ENCODE data around the gene CFDP1. TPM values are rescaled to one million over a fixed set of nuclear protein-coding genes. Genes with fewer than 3 reads are reported as not detected.

CFDP1 gene
- total RNA-seq, 1 donor from 2014 or later = 65.6 TPM

DNA sequence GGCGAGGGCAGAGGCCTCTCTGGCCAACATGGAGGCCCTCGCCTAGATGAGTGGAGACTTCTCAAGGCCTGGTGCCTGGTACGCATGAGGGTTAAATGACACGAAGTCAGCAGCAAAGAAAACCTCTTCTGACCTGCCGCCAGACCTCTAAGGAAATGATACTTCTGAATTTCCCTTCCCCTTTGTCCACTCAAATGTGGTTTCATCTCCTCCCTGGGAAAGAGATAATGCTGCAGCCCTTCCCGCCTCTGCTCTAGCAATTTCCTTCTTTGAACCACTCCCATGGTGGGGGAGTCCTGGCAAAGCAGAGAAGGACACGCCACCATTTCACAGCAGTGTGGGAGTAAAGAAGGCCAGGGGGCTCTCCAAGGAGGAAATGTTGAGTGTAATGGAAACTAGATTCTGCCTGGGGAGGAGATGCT lies 116.2 kb downstream of the CFDP1 start:
- DNase-seq (ENCODE audit: extremely low spot score, unreplicated experiment) = no peak
- no peaks in the 10 kb centered on the region for H3K9me3 Mint-ChIP-seq (ENCODE audit: unreplicated experiment)
- no peak overlapping the region for H3K4me3 Mint-ChIP-seq (ENCODE audit: unreplicated experiment)
- H3K27ac Mint-ChIP-seq (ENCODE audit: unreplicated experiment) = peak overlapping the region; percentile 77
- peaks cover 40% of the 10 kb centered on the region for H3K4me1 Mint-ChIP-seq (ENCODE audit: unreplicated experiment)
- TF ChIP-seq CTCF (IDR thresholded peaks at IDR 0.05) = no peak
- H3K36me3 Mint-ChIP-seq (ENCODE audit: unreplicated experiment) = peaks cover 11% of the 10 kb centered on the region
- H3K27me3 Mint-ChIP-seq (ENCODE audit: unreplicated experiment) = no peaks in the 10 kb centered on the region

GRCh38 chr16:75315539-75316306 lies 117.6 kb downstream of the CFDP1 start:
- Mint-ChIP-seq H3K27ac (ENCODE audit: unreplicated experiment) (no peak overlapping the region), H3K27me3 (ENCODE audit: unreplicated experiment) (no peaks in the 10 kb centered on the region), H3K9me3 (ENCODE audit: unreplicated experiment) (no peaks in the 10 kb centered on the region), H3K36me3 (ENCODE audit: unreplicated experiment) (peaks cover 11% of the 10 kb centered on the region), H3K4me3 (ENCODE audit: unreplicated experiment) (no peak overlapping the region), H3K4me1 (ENCODE audit: unreplicated experiment) (peaks cover 27% of the 10 kb centered on the region)
- TF ChIP-seq CTCF (IDR thresholded peaks at IDR 0.05) = no peak
- no peak for DNase-seq (ENCODE audit: extremely low spot score, unreplicated experiment)

DNA sequence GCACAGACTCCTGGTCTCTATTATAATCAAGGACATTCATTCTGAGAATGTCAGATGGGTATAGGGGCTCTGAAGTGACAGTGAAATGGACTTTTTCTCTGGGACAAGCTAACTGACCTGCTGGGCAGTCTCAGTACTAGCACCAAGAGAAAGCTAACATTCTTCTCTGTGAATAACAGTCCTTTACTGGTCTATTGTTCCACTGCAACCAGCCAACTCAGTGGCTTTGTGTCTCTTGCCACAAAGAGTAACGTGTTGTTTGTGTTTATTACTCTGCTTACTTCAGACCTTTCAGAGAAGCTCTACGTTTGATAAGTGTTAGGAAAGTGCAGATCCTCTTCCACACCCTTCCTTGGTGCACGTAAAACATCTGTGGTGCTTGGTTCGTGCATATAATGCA lies 120.4 kb downstream of the CFDP1 start:
- DNase-seq (ENCODE audit: extremely low spot score, unreplicated experiment) = no peak
- H3K4me1 Mint-ChIP-seq (ENCODE audit: unreplicated experiment) = peaks cover 10% of the 10 kb centered on the region
- no peak overlapping the region for H3K27ac Mint-ChIP-seq (ENCODE audit: unreplicated experiment)
- no peak for TF ChIP-seq CTCF (IDR thresholded peaks at IDR 0.05)
- no peak overlapping the region for H3K4me3 Mint-ChIP-seq (ENCODE audit: unreplicated experiment)
- H3K36me3 Mint-ChIP-seq (ENCODE audit: unreplicated experiment) = peaks cover 19% of the 10 kb centered on the region
- H3K27me3 Mint-ChIP-seq (ENCODE audit: unreplicated experiment) = no peaks in the 10 kb centered on the region
- no peaks in the 10 kb centered on the region for H3K9me3 Mint-ChIP-seq (ENCODE audit: unreplicated experiment)

DNA sequence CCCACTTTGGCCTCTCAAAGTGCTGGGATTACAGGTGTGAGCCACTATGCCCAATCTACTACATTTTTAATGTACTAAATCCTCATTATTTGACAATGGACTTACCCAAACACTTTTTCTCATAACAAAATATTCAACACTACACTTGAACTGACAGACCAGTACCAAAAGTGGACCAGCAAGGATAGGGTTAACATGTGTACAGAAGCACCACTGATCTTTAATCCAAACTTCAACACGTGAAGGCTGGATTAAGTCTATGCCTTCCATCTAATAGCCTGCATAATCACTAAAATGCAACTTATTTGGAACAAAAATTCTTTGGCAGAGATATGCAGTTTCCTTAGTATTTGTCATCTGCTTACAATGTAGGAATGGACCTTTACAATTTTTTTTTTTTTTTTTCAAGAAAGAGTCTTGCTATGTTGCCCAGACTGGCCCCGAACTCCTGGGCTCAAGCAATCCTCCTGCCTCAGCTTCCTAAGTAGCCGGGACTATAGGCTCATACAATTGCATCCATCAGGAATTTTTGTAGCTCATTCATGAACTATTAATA lies 121.8 kb downstream of the CFDP1 start:
- H3K27me3 Mint-ChIP-seq (ENCODE audit: unreplicated experiment) = no peaks in the 10 kb centered on the region
- no peak for DNase-seq (ENCODE audit: extremely low spot score, unreplicated experiment)
- no peaks in the 10 kb centered on the region for H3K9me3 Mint-ChIP-seq (ENCODE audit: unreplicated experiment)
- peaks cover 13% of the 10 kb centered on the region for H3K36me3 Mint-ChIP-seq (ENCODE audit: unreplicated experiment)
- peaks cover 10% of the 10 kb centered on the region for H3K4me1 Mint-ChIP-seq (ENCODE audit: unreplicated experiment)
- H3K4me3 Mint-ChIP-seq (ENCODE audit: unreplicated experiment) = no peak overlapping the region
- H3K27ac Mint-ChIP-seq (ENCODE audit: unreplicated experiment) = no peak overlapping the region
- TF ChIP-seq CTCF (IDR thresholded peaks at IDR 0.05) = no peak

- H3K27me3 Mint-ChIP-seq (ENCODE audit: unreplicated experiment) = no peaks in the 10 kb centered on the region
- H3K27ac Mint-ChIP-seq (ENCODE audit: unreplicated experiment) = no peak overlapping the region
- no peak for DNase-seq (ENCODE audit: extremely low spot score, unreplicated experiment)
- H3K9me3 Mint-ChIP-seq (ENCODE audit: unreplicated experiment) = no peaks in the 10 kb centered on the region
- no peak for TF ChIP-seq CTCF (IDR thresholded peaks at IDR 0.05)
- no peak overlapping the region for H3K4me3 Mint-ChIP-seq (ENCODE audit: unreplicated experiment)
- peaks cover 8% of the 10 kb centered on the region for H3K36me3 Mint-ChIP-seq (ENCODE audit: unreplicated experiment)
- H3K4me1 Mint-ChIP-seq (ENCODE audit: unreplicated experiment) = peaks cover 19% of the 10 kb centered on the region
These were observed 122.8 kb downstream of the CFDP1 start for GRCh38 chr16:75310541-75310940.

All from osteocyte (in vitro differentiated cells).